Mucosa of descending colon (tissue), 3 donors: ENCODE results near the gene NTS. TPM values are rescaled to one million over a fixed set of nuclear protein-coding genes. Genes with fewer than 3 reads are reported as not detected.

ENCODE experiments used
- ATAC-seq: fragments of 200-7000 bp; cut with Tn5 transposase; one replicate; pipeline ENCODE4 v1.9.1; 2020; ENCODE audit warnings: mild to moderate bottlenecking, moderate library complexity
- DNase-seq, 3 donors: peaks; one replicate each; pipeline ENCODE4 v3.0.0-alpha.2; 2020
- H3K36me3 ChIP-seq: fragments of 200-600 bp; one replicate; pipeline ENCODE4 v1.8.0; 2021; ENCODE audit warnings: low read depth, mild to moderate bottlenecking
- H3K4me1 ChIP-seq: fragments of 200-600 bp; one replicate; pipeline ENCODE4 v1.8.0; 2021; ENCODE audit warnings: low read depth, mild to moderate bottlenecking
- H3K4me3 ChIP-seq: fragments of 200-600 bp; one replicate; pipeline ENCODE4 v1.8.0; 2021; ENCODE audit warnings: mild to moderate bottlenecking
- H3K9me3 ChIP-seq: fragments of 200-600 bp; one replicate; pipeline ENCODE4 v1.8.0; 2021; ENCODE audit warnings: mild to moderate bottlenecking
- CTCF ChIP-seq: fragments of 200-600 bp; IDR thresholded peaks from one replicate; pipeline ENCODE4 v1.8.0; 2022; ENCODE audit warnings: antibody characterized with exemption, mild to moderate bottlenecking
- intact Hi-C, 2 donors: fragments of 100-400 bp; cut with DNase I in 1 of 2; cut with micrococcal nuclease in 1 of 2; formaldehyde crosslinking; loops; one replicate each; pipeline versions ENCODE4 v1.11.0 to v1.11.1; 2022; cut with DNase I, micrococcal nuclease
- total RNA-seq, 3 donors: library from RNA; stranded (reverse); fragmentation: NEBNext Ultra II Directional in 2 of 3; extraction: Animal tissue kit (Norgen Biotek cat#: 25700) in 2 of 3; gene quantifications; one replicate each; pipeline versions ENCODE4 v1.2.1 to v1.2.4, GENCODE V29; 2021 to 2023
- donor health status: DM: no; HTN: no; CAD: no; lungs with moderate emphysema.
- donor health status: DM: no; HTN: no; CAD: no.
- donor health status: DM: no; HTN: yes; CAD: no.

NTS gene
- total RNA-seq, 3 donors from 2014 or later: 0.92 TPM; not detected in 2

GRCh38 chr12:85849344-85849743 is 24.8 kb upstream of the NTS start:
- Histone ChIP-seq H3K4me3 (no peak overlapping the region), H3K4me1 (no peaks in the 10 kb centered on the region), H3K36me3 (no peaks in the 10 kb centered on the region), H3K9me3 (no peaks in the 10 kb centered on the region)
- TF ChIP-seq CTCF: no peak
- no peak for ATAC-seq
- intact Hi-C loops: no loop called here
- no peak for DNase-seq

GRCh38 chr12:85855305-85855704 is 18.8 kb upstream of the NTS start:
- no peak for TF ChIP-seq CTCF
- intact Hi-C loops: no loop called here
- H3K4me1 ChIP-seq: no peaks in the 10 kb centered on the region
- no peak for DNase-seq
- H3K9me3 ChIP-seq: no peaks in the 10 kb centered on the region
- H3K36me3 ChIP-seq: no peaks in the 10 kb centered on the region
- no peak for ATAC-seq
- no peak overlapping the region for H3K4me3 ChIP-seq

GRCh38 chr12:85856966-85857365 is 17.1 kb upstream of the NTS start:
- intact Hi-C loops: no loop called here
- Histone ChIP-seq H3K36me3 (no peaks in the 10 kb centered on the region), H3K4me1 (no peaks in the 10 kb centered on the region), H3K9me3 (no peaks in the 10 kb centered on the region), H3K4me3 (no peak overlapping the region)
- DNase-seq (no peak), ATAC-seq (no peak)
- no peak for TF ChIP-seq CTCF

GRCh38 chr12:85865890-85866289 is 8.2 kb upstream of the NTS start:
- H3K9me3 ChIP-seq: no peaks in the 10 kb centered on the region
- DNase-seq: no peak
- no peak overlapping the region for H3K4me3 ChIP-seq
- no peaks in the 10 kb centered on the region for H3K36me3 ChIP-seq
- intact Hi-C loops: loop anchor here (5.0 to 10.0 kb wide), 2 partner anchors 291 to 399 kb away; no protein-coding TSS in a partner anchor
- H3K4me1 ChIP-seq: no peaks in the 10 kb centered on the region
- no peak for ATAC-seq
- TF ChIP-seq CTCF: no peak

GRCh38 chr12:85866986-85867776 is 6.9 kb upstream of the NTS start:
- Histone ChIP-seq H3K4me3 (no peak overlapping the region), H3K4me1 (no peaks in the 10 kb centered on the region), H3K36me3 (no peaks in the 10 kb centered on the region), H3K9me3 (no peaks in the 10 kb centered on the region)
- DNase-seq (peak in 1 of 3 donors; percentile 65), ATAC-seq (peak; percentile 60)
- TF ChIP-seq CTCF: peak; percentile 26
- intact Hi-C loops: loop anchor here (5.0 to 10.0 kb wide), 2 partner anchors 292 to 400 kb away; no protein-coding TSS in a partner anchor
